ENCODE data around the gene PTDSS2. TPM values are rescaled to one million over a fixed set of nuclear protein-coding genes. Genes with fewer than 3 reads are reported as not detected.

Gene PTDSS2
- total and polyA plus RNA-seq, 10 of the 15 experiments (the other 5 are each of a cell fraction or from before 2014, with no cell fraction given) = 0.39 to 21.1 (median 10.8) TPM

DNA sequence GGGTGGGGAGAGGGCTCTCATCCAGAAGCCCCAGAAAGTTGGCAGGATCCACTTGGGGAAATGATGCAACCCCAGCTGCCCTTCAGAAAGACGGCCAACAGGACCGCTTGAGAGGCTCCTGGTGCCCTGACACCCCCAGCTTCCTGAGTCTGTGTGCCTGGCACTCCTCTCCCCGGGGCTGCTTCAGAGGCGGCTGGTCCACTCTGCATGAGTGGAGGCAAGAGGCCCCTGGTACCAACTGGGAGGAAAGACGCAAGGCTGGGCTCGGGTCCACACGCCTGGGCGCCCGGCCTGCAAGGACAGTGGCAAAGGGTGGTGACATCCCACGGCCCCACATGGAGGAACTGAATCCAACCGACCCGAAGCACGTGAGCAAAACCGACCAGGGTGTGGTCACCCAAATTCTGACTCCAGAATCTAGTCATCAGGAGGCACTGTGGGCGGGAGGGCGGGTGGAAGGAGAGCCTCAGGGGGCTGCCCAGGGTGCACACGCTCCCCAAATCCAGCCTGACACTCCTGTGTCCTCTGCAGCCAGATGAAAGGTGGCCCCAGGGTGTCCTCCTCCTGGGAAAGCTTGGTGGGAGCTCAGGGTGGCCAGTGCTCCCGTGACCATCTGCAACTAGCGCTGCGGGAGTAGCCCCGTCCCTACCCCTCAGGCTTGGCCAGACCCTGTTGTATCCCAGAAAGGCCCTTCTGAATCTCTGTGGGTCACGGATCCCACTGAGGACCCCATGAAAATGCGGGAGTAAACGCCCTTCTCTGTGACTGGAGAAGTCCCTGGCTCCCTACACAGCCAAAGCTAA lies 53.3 kb downstream of the PTDSS2 start (continued):
- TF ChIP-seq SMC3 (IDR thresholded peaks at IDR 0.05; ENCODE audit: borderline replicate concordance, low read length) = no peak
- TF ChIP-seq RUNX3 (IDR thresholded peaks at IDR 0.05; ENCODE audit: low read length) = peak; percentile 65

DNA sequence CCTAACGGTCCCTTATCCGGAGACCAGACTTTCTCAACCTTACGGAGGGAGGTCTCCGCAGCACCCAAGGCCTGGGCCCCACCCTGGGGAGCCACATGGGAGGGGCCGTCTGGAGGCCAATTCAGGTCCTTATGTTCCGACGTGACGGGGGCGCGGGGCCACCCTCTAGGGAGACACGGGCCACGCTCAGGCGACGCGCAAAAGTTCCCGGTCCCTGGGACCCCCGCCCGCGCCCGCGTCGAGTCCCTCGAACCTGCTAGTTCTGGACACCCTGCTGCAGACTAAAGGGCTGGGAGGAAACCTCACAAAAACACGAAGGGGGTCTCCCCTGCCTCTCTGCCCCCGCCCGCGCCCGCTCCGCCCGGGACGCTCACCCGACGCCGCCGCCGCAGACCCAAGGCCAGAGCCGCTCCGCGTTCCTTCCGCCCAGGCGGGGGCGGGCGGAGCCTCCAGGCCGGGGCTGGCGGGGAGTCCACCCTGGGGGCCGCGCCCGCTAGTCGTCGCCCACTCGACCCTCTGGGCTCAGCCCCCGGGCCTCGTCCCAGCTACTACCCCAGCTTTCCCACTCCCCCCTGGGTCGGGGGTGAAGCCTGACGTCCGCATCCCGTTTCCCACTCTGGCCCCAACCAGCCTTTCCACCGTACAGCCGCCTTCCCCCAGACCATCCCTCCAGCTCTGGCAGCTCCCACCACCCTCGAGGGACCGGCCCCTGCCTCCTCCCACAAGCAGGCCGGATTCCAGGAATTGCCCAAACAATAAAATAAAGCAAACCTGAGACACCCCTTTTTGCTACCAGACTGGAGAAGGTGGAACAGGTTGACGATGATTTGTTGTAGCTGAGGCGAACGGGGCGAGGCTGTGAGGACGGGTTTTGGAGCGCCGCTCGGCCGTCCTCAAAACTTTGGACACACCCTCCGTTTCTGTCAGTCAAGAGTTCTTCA lies 54.2 kb downstream of the PTDSS2 start:
- DNase-seq (ENCODE audit: low read depth, low spot score) = no peak
- Histone ChIP-seq H3K4me1 (ENCODE audit: control insufficient read depth, insufficient read depth, low read length) (peaks cover 23% of the 10 kb centered on the region), H3K27me3 (replicated peaks in 1 of 2; ENCODE audit: control insufficient read depth in 2 of 2, insufficient read depth in 2 of 2, low read length in 1 of 2) (no peaks in the 10 kb centered on the region), H3K9ac (ENCODE audit: control insufficient read depth, insufficient read depth, low read length) (peak overlapping the region; percentile 76), H3K36me3 (ENCODE audit: control insufficient read depth in 2 of 2, insufficient read depth in 2 of 2, low read length in 1 of 2) (peaks cover 9 to 21% of the 10 kb centered on the region in 2 experiments), H3K27ac (ENCODE audit: control insufficient read depth, insufficient read depth) (peak overlapping the region; percentile 83), H4K20me1 (ENCODE audit: control insufficient read depth, insufficient read depth) (no peaks in the 10 kb centered on the region), H3K79me2 (ENCODE audit: control insufficient read depth, insufficient read depth, low read length) (peaks cover 43% of the 10 kb centered on the region), H3K4me3 (peak overlapping the region; percentile 89), H3K4me2 (ENCODE audit: control insufficient read depth, insufficient read depth) (peak overlapping the region; percentile 99), H2AFZ (ENCODE audit: control insufficient read depth, low read depth, low read length) (peak overlapping the region; percentile 34; the same call in 1 of the 2 replicates), H3K9me3 (replicated peaks; ENCODE audit: control insufficient read depth, insufficient read depth, low read length) (no peaks in the 10 kb centered on the region; the same call in 2 of the 3 replicates)
- ChIA-PET POLR2A (interaction anchor here (0.6 to 2.1 kb wide), 2 partner anchors 54 to 175 kb away, joined by 3 to 7 read pairs; partner anchors contain the start of gene PTDSS2), RAD21 (ENCODE audit: unreplicated experiment) (interaction anchor here (0.6 kb wide), 1 partner anchor 99 kb away, joined by 6 read pairs; no protein-coding TSS in a partner anchor), SMC1A (ENCODE audit: uncharacterized antibody, unreplicated experiment) (interaction anchor here (1.3 to 2.8 kb wide), 3 partner anchors 49 to 254 kb away, joined by 3 to 12 read pairs (median 4); partner anchors contain the start of gene PTDSS2), CTCF (interaction anchor here (1.2 to 2.3 kb wide), 3 partner anchors 15 to 55 kb away, joined by 3 to 11 read pairs (median 3); partner anchors contain the start of gene PTDSS2)
- WGBS (ENCODE audit: insufficient coverage, insufficient replicate concordance, low lambda C conversion rate, missing lambda C conversion rate) = 15% methylated on average over 59 of the region's 72 CpGs
- ATAC-seq = peak; percentile 37
- intact Hi-C loops (cut with micrococcal nuclease; ENCODE audit: unreplicated experiment) (no loop called here), in situ Hi-C loops (cut with MboI) (loop anchor here (5.0 kb wide), 1 partner anchor 52 kb away; the partner anchor contains the start of gene PTDSS2)
- no peak for FAIRE-seq
- BruUV-seq (replicated peaks) = no TSS peak
- TF ChIP-seq BACH1 (IDR thresholded peaks at IDR 0.05; ENCODE audit: borderline replicate concordance) = peak; percentile 73; the same call in 1 of the 2 replicates
- peak; percentile 57; the same call in 1 of the 2 replicates for TF ChIP-seq ZNF687 (IDR thresholded peaks at IDR 0.05)
- TF ChIP-seq ZBTB40 (IDR thresholded peaks at IDR 0.05; ENCODE audit: borderline replicate concordance) = peak; percentile 39; the same call in 1 of the 2 replicates
- peak; percentile 87; the same call in 1 of the 2 replicates for TF ChIP-seq GATAD2B (conservative IDR thresholded peaks at IDR 0.05; ENCODE audit: low read depth)
- 0 out of 2 replicates have a peak, but pooled peaks have one; percentile 1 for TF ChIP-seq BCL11A (IDR thresholded peaks at IDR 0.05; ENCODE audit: low read depth, low read length)
- peak in 1 of 2 experiments; percentile 84; a peak in 1 of 4 replicates for TF ChIP-seq BHLHE40 (IDR thresholded peaks at IDR 0.05; ENCODE audit: borderline replicate concordance in 1 of 2, low read depth in 2 of 2, low read length in 1 of 2)

Measured in GM12878 (cell line).